ENCODE measurements around the gene HOXD3.

DNA sequence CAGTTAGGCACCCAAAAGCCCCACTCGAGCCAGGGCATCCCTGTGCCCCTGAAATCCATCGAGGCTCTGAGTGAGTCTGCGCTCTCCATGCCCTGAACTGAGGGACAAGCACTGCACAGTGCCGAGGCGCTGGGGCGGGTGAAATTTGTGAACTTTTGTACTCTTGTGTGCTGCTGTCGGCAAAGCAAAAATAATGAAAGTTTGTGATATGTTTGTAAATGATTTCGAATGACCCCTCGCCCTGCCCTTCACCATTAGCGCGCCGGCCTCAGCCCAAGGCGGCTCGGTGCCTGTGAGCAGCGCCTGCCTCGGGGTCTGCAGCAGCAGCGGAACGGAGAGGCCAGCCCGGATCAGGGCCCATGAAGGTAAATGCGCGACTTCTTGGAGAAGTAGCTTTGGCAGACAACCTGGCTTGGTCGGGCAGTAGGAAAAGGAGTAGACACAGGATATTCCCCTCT is 7.6 kb upstream of the HOXD3 start:
- no peak for TF ChIP-seq NFE2L2 (conservative IDR thresholded peaks at IDR 0.05; ENCODE audit: low read length)
- TF ChIP-seq, protein P1, sequence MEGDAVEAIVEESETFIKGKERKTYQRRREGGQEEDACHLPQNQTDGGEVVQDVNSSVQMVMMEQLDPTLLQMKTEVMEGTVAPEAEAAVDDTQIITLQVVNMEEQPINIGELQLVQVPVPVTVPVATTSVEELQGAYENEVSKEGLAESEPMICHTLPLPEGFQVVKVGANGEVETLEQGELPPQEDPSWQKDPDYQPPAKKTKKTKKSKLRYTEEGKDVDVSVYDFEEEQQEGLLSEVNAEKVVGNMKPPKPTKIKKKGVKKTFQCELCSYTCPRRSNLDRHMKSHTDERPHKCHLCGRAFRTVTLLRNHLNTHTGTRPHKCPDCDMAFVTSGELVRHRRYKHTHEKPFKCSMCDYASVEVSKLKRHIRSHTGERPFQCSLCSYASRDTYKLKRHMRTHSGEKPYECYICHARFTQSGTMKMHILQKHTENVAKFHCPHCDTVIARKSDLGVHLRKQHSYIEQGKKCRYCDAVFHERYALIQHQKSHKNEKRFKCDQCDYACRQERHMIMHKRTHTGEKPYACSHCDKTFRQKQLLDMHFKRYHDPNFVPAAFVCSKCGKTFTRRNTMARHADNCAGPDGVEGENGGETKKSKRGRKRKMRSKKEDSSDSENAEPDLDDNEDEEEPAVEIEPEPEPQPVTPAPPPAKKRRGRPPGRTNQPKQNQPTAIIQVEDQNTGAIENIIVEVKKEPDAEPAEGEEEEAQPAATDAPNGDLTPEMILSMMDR (IDR thresholded peaks at IDR 0.05), result no peak

Data from A549 (cell line).